NB4 (cell line): ENCODE data around the gene EBLN2.

Experiments
- MYC ChIP-seq: IDR thresholded peaks from 2 replicates; pipeline ENCODE4 v1.6.1; 2011; ENCODE audit warnings: low read depth, low read length
- POLR2A ChIP-seq: IDR thresholded peaks from 2 replicates; pipeline ENCODE4 v1.6.1; 2011; ENCODE audit warnings: mild to moderate bottlenecking; ENCODE audit not compliant: insufficient read length; ENCODE audit errors: extremely low read depth
- TF ChIP-seq, protein P1 (sequence below): IDR thresholded peaks from one replicate; pipeline ENCODE4 v1.5.1; 2012; ENCODE audit warnings: low read depth, low read length
- TF ChIP-seq, protein P2 (sequence below): IDR thresholded peaks from 2 replicates; pipeline ENCODE4 v1.6.1; 2011; ENCODE audit warnings: low read depth, low read length

DNA sequence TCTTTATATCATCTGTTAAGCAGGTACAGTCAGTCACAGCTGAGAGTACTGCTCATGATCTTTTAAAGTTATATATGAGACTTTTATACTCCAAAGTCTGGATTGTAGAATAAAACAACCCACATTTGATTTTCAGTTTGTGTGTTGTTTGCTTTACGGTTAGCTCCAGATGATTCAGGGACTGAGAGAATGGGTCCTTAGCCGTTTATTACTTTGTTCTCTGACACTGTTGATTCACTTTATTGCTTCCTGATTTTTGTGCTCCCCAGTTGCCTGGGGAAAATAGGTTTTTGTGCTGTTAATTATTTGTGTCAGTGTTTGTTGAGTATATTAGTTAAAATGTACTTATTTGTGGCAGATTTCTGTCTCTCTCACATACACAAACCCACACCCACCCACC lies 8.6 kb upstream of the EBLN2 start:
- TF ChIP-seq, protein P1, sequence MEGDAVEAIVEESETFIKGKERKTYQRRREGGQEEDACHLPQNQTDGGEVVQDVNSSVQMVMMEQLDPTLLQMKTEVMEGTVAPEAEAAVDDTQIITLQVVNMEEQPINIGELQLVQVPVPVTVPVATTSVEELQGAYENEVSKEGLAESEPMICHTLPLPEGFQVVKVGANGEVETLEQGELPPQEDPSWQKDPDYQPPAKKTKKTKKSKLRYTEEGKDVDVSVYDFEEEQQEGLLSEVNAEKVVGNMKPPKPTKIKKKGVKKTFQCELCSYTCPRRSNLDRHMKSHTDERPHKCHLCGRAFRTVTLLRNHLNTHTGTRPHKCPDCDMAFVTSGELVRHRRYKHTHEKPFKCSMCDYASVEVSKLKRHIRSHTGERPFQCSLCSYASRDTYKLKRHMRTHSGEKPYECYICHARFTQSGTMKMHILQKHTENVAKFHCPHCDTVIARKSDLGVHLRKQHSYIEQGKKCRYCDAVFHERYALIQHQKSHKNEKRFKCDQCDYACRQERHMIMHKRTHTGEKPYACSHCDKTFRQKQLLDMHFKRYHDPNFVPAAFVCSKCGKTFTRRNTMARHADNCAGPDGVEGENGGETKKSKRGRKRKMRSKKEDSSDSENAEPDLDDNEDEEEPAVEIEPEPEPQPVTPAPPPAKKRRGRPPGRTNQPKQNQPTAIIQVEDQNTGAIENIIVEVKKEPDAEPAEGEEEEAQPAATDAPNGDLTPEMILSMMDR: no peak
- TF ChIP-seq POLR2A (no peak), MYC (no peak)
- TF ChIP-seq, protein P2, sequence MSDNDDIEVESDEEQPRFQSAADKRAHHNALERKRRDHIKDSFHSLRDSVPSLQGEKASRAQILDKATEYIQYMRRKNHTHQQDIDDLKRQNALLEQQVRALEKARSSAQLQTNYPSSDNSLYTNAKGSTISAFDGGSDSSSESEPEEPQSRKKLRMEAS: no peak
